ENCODE data around the gene SAMSN1.

DNA sequence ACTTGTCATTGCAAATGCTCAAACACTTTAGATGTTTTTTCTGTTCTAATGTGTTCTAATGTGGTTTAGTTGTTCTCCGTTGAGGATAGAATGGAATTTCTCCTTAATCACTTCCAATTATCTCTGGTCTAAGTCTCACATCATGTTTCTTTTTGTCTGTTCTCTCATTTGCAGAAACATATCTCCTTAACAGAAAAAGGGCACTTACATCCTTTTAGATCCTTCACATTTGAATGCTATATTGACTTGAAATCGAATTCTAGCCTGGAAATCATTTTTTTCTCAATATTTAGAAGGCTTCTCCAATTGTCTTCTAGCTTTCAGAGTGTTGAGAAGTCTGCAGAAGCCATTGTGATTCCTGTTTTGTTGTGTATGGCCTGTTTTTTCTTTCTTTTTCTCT, 7.3 kb upstream of the SAMSN1 start:
- TF ChIP-seq, protein P1, sequence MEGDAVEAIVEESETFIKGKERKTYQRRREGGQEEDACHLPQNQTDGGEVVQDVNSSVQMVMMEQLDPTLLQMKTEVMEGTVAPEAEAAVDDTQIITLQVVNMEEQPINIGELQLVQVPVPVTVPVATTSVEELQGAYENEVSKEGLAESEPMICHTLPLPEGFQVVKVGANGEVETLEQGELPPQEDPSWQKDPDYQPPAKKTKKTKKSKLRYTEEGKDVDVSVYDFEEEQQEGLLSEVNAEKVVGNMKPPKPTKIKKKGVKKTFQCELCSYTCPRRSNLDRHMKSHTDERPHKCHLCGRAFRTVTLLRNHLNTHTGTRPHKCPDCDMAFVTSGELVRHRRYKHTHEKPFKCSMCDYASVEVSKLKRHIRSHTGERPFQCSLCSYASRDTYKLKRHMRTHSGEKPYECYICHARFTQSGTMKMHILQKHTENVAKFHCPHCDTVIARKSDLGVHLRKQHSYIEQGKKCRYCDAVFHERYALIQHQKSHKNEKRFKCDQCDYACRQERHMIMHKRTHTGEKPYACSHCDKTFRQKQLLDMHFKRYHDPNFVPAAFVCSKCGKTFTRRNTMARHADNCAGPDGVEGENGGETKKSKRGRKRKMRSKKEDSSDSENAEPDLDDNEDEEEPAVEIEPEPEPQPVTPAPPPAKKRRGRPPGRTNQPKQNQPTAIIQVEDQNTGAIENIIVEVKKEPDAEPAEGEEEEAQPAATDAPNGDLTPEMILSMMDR (IDR thresholded peaks at IDR 0.05; ENCODE audit: low read depth, low read length): no peak
- TF ChIP-seq POLR2A (IDR thresholded peaks at IDR 0.05; ENCODE audit: extremely low read depth, insufficient read length) (no peak), MYC (IDR thresholded peaks at IDR 0.05; ENCODE audit: low read depth, low read length) (no peak)
- TF ChIP-seq, protein P2, sequence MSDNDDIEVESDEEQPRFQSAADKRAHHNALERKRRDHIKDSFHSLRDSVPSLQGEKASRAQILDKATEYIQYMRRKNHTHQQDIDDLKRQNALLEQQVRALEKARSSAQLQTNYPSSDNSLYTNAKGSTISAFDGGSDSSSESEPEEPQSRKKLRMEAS (IDR thresholded peaks at IDR 0.05; ENCODE audit: low read depth, low read length): no peak

All from NB4 (cell line).